Ishikawa (cell line): Measurements from ENCODE around the gene MRFAP1.

ENCODE experiments used
- CEBPB ChIP-seq: IDR thresholded peaks from 2 replicates; pipeline ENCODE4 v1.6.1; 2012
- CREB1 ChIP-seq: IDR thresholded peaks from 2 replicates; pipeline ENCODE4 v1.6.1; 2012; ENCODE audit warnings: low read depth
- EGR1 ChIP-seq: IDR thresholded peaks from 2 replicates; pipeline ENCODE4 v1.6.1; 2012
- EP300 ChIP-seq: IDR thresholded peaks from 2 replicates; pipeline ENCODE4 v1.6.1; 2012; ENCODE audit warnings: borderline replicate concordance
- FOXM1 ChIP-seq: IDR thresholded peaks from 2 replicates; pipeline ENCODE4 v1.6.1; 2012; ENCODE audit warnings: low read depth, borderline replicate concordance
- NFIC ChIP-seq: IDR thresholded peaks from 2 replicates; pipeline ENCODE4 v1.6.1; 2012
- RAD21 ChIP-seq: IDR thresholded peaks from 2 replicates; pipeline ENCODE4 v1.6.1; 2012; ENCODE audit warnings: low read depth
- REST ChIP-seq: IDR thresholded peaks from 2 replicates; pipeline ENCODE4 v1.6.1; 2012; ENCODE audit warnings: low read depth, mild to moderate bottlenecking
- TAF1 ChIP-seq: IDR thresholded peaks from 2 replicates; pipeline ENCODE4 v1.6.1; 2012; ENCODE audit warnings: low read depth, mild to moderate bottlenecking
- TCF12 ChIP-seq: IDR thresholded peaks from 2 replicates; pipeline ENCODE4 v1.6.1; 2012; ENCODE audit warnings: low read depth
- TEAD4 ChIP-seq: IDR thresholded peaks from 2 replicates; pipeline ENCODE4 v1.6.1; 2012
- YY1 ChIP-seq: IDR thresholded peaks from 2 replicates; pipeline ENCODE4 v1.6.1; 2012; ENCODE audit warnings: low read depth
- ZBTB7A ChIP-seq: IDR thresholded peaks from 2 replicates; pipeline ENCODE4 v1.6.1; 2012; ENCODE audit warnings: low read depth
- TF ChIP-seq, protein P1 (sequence below): IDR thresholded peaks from 2 replicates; pipeline ENCODE4 v1.6.1; 2012
- TF ChIP-seq, protein P2 (sequence below): IDR thresholded peaks from 2 replicates; pipeline ENCODE4 v1.6.1; 2012

The MRFAP1 gene

GRCh38 chr4:6598641-6599040, 41.8 kb upstream of the MRFAP1 start:
- no peak for TF ChIP-seq RAD21
- no peak for TF ChIP-seq FOXM1
- no peak for TF ChIP-seq CREB1
- TF ChIP-seq TAF1 = no peak
- TF ChIP-seq, protein P1, sequence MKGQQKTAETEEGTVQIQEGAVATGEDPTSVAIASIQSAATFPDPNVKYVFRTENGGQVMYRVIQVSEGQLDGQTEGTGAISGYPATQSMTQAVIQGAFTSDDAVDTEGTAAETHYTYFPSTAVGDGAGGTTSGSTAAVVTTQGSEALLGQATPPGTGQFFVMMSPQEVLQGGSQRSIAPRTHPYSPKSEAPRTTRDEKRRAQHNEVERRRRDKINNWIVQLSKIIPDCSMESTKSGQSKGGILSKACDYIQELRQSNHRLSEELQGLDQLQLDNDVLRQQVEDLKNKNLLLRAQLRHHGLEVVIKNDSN = no peak
- no peak for TF ChIP-seq EP300
- TF ChIP-seq REST = no peak
- TF ChIP-seq CEBPB = no peak
- TF ChIP-seq ZBTB7A = no peak
- no peak for TF ChIP-seq EGR1
- TF ChIP-seq TCF12 = no peak
- no peak for TF ChIP-seq TEAD4

DNA sequence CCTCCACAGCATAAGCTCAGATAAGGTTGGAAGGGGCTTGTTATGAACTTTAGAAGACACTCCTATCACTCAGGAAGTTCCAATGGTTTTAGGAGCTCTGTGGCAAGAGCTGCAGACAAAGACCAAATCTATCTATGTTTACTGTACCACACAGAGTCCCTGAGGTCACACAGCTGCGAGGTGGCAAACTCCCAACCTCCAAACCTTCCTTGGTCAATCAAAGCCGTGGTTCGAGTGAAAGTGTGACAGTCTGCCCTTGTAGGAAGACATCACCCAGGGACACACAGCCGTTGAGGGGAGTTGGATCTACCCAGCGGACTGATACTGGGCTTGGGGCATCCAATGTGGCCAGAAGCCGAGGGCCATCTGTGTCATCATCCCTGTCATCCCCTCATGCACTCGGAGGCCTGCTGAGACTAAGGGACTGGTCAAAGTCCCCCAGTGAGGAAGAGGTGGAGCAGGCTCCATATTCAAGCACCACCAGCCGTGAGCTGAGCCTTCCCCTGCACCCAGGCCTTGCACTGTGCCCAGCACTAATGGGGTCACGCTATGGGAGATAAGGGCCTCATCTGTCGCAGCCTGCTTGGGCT, 38.7 kb upstream of the MRFAP1 start:
- TF ChIP-seq ZBTB7A (no peak), TEAD4 (no peak), EGR1 (no peak), NFIC (no peak), CEBPB (no peak)

DNA sequence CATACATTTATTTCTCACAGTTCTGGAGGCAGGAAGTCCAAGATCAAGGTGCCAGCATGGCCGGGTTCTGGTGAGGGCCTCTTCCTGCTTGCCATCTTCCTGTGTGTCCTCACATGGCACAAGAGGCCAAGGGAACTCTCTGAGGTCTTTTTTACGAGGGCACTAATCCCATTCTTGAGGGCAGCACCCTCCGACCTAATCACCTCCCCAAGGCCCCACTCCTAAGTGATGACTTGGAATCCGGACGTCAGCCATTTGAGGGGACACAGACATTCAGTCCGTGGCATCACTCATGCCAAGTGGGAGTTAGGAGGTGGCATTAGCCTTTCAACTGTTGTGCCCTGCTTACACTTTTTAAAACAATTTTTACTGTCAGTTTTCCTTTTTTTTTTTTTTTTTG, 38.2 kb upstream of the MRFAP1 start:
- no peak for TF ChIP-seq CREB1
- TF ChIP-seq, protein P2, sequence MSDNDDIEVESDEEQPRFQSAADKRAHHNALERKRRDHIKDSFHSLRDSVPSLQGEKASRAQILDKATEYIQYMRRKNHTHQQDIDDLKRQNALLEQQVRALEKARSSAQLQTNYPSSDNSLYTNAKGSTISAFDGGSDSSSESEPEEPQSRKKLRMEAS = no peak
- no peak for TF ChIP-seq TAF1
- TF ChIP-seq RAD21 = no peak
- no peak for TF ChIP-seq TEAD4
- no peak for TF ChIP-seq REST
- TF ChIP-seq ZBTB7A = no peak
- TF ChIP-seq EGR1 = no peak
- TF ChIP-seq TCF12 = no peak
- TF ChIP-seq FOXM1 = no peak
- no peak for TF ChIP-seq EP300
- no peak for TF ChIP-seq CEBPB
- no peak for TF ChIP-seq NFIC
- no peak for TF ChIP-seq YY1
- TF ChIP-seq, protein P1 = no peak

DNA sequence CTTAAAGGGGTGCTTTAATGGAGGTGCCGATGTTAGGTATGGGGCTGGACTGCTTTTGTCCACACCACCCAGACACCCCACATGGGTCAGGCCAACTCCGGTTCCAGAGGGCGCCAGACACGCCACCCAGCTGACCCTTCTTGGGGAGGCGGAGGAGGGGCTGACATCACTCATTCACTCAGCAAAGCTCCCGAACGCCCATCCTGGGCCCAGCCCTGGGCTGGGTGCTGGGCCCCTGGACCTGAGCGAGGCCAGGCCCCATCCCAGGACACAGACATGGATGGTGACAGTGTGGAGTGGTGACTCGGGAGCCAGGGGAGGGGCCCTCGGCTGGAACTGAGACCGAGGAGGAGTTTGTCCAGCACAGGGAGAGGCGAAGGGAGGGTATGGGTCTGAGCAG, 37.4 kb upstream of the MRFAP1 start:
- TF ChIP-seq CEBPB (no peak), YY1 (no peak), ZBTB7A (no peak)

- no peak for TF ChIP-seq CEBPB
- TF ChIP-seq, protein P2 = no peak
- TF ChIP-seq TEAD4 = no peak
- no peak for TF ChIP-seq EGR1
- no peak for TF ChIP-seq YY1
- TF ChIP-seq, protein P1 = no peak
- TF ChIP-seq RAD21 = no peak
- no peak for TF ChIP-seq TAF1
These were observed 35.4 kb upstream of the MRFAP1 start for GRCh38 chr4:6605114-6605513.

- TF ChIP-seq, protein P1 = no peak
- TF ChIP-seq CEBPB = no peak
These were observed 34.9 kb upstream of the MRFAP1 start for GRCh38 chr4:6605605-6606004.
